Panc1 (cell line): ENCODE results near the gene ICE2.

Source experiments
- CTCF ChIP-seq: fragments of 450-650 bp; IDR thresholded peaks from 2 replicates; pipeline ENCODE4 v1.5.1; 2017; ENCODE audit warnings: mild to moderate bottlenecking
- POLR2AphosphoS5 ChIP-seq: IDR thresholded peaks from 2 replicates; pipeline ENCODE4 v1.6.1; 2012; ENCODE audit warnings: mild to moderate bottlenecking, low read depth, low read length, moderate library complexity
- SIN3A ChIP-seq: IDR thresholded peaks from 2 replicates; pipeline ENCODE4 v1.6.1; 2012; ENCODE audit warnings: low read depth, mild to moderate bottlenecking, low read length, moderate library complexity, borderline replicate concordance; ENCODE audit not compliant: insufficient read depth
- TCF7L2 ChIP-seq: IDR thresholded peaks from 2 replicates; pipeline ENCODE4 v1.6.1; 2011; ENCODE audit warnings: mild to moderate bottlenecking, low read depth, low read length, inconsistent platforms
- TF ChIP-seq, protein P1 (sequence below), 2 experiments: IDR thresholded peaks; 2 replicates each; pipeline ENCODE4 v1.6.1; 2011 to 2012; ENCODE audit warnings: low read depth in 2 of 2, control low read depth in 1 of 2, low read length in 1 of 2, mild to moderate bottlenecking in 1 of 2, moderate library complexity in 1 of 2; ENCODE audit not compliant: insufficient read depth in 1 of 2

- TF ChIP-seq CTCF (no peak), POLR2AphosphoS5 (no peak), SIN3A (no peak), TCF7L2 (no peak)
- TF ChIP-seq, protein P1, sequence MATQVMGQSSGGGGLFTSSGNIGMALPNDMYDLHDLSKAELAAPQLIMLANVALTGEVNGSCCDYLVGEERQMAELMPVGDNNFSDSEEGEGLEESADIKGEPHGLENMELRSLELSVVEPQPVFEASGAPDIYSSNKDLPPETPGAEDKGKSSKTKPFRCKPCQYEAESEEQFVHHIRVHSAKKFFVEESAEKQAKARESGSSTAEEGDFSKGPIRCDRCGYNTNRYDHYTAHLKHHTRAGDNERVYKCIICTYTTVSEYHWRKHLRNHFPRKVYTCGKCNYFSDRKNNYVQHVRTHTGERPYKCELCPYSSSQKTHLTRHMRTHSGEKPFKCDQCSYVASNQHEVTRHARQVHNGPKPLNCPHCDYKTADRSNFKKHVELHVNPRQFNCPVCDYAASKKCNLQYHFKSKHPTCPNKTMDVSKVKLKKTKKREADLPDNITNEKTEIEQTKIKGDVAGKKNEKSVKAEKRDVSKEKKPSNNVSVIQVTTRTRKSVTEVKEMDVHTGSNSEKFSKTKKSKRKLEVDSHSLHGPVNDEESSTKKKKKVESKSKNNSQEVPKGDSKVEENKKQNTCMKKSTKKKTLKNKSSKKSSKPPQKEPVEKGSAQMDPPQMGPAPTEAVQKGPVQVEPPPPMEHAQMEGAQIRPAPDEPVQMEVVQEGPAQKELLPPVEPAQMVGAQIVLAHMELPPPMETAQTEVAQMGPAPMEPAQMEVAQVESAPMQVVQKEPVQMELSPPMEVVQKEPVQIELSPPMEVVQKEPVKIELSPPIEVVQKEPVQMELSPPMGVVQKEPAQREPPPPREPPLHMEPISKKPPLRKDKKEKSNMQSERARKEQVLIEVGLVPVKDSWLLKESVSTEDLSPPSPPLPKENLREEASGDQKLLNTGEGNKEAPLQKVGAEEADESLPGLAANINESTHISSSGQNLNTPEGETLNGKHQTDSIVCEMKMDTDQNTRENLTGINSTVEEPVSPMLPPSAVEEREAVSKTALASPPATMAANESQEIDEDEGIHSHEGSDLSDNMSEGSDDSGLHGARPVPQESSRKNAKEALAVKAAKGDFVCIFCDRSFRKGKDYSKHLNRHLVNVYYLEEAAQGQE (IDR thresholded peaks at IDR 0.05; ENCODE audit: insufficient read depth in 1 of 2, low read depth in 2 of 2, low read length in 1 of 2): no peak
These were observed 108.1 kb downstream of the ICE2 start for GRCh38 chr15:60370869-60371136.
